Hematopoietic multipotent progenitor cell treated with erythropoietin and hydrocortisone succinate and interleukin-3 and kit ligand, for 6 days (in vitro differentiated cells): ENCODE results near the gene EPB41.
A peak's percentile ranks its signal among the peaks of the same experiment; 100 is the strongest.

Experiments used
- DNase-seq: peaks from one replicate; pipeline ENCODE4 v3.0.0-alpha.2; 2015

The EPB41 gene

DNA sequence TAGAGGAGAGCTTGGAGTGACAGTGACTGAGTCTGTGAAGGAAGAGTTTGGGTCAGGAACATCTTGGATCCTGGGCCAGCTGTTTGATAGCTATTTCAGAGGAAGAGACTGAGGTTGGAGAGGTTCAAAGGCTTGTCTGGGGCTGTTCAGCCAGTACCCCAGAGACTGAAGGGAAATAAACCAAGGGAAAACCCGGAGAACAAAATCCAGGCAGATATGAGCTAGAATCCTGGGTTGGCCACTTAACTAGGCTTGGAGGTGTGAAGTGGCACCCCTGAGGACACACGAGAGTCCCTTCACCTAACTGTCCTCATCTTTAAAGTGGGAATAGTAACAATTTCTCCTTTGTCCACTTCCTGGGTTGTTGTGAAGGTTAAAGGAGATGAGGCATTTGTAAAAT lies 23.1 kb upstream of the EPB41 start:
- no peak for DNase-seq

DNA sequence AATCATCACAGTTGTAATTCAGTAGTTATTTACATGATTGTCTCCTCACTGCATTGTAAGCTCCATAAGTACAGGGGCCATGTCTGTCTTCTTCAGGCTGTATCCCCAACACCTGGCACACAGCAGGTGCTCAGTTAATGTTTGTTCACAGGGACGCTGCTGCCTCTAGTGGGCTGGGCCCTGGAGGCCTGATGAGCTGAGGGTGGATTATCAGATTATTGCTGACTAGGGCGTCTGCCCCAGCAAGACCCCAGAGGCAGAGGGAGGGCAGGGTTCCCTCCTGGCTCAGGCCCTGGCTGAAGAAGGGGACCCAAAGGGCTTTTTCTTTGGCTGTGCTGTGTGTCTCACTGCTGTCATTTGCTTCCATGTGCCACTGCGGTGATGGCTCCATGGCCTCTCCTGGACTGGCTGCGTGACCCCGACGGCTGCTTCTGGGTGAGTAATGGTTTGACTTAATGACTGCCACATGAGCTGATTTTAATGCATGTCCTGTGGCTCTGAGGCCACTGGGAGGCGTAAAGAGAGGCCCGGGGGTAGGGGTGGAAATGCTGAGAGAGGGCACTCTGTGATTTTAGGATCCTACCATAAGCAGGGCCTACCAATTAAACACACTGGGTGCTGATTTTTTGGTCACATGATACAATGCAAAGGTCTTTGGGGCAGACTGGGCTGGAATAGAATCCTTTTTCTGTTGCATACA lies 20.8 kb upstream of the EPB41 start:
- DNase-seq: peak; percentile 58

DNA sequence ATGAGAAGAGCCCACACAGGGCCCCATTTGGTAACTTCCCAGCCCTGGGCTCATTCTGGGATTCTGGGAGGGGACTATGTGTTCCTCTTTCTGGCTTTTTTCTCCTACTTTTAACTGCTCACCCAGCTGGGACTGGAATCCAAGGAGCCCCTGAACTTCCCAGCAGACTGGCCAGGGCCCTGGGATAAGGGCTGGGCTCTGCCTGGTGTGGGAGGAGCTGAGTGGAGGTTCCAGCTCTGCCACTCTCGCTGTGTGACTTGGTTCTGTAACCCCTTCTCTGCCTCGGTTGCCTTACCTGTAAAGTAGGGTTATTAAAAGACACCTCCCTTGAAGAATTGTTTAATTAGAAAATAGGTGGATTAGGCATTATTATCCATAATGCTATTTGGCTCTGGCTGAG lies 19.6 kb upstream of the EPB41 start:
- DNase-seq: no peak

DNA sequence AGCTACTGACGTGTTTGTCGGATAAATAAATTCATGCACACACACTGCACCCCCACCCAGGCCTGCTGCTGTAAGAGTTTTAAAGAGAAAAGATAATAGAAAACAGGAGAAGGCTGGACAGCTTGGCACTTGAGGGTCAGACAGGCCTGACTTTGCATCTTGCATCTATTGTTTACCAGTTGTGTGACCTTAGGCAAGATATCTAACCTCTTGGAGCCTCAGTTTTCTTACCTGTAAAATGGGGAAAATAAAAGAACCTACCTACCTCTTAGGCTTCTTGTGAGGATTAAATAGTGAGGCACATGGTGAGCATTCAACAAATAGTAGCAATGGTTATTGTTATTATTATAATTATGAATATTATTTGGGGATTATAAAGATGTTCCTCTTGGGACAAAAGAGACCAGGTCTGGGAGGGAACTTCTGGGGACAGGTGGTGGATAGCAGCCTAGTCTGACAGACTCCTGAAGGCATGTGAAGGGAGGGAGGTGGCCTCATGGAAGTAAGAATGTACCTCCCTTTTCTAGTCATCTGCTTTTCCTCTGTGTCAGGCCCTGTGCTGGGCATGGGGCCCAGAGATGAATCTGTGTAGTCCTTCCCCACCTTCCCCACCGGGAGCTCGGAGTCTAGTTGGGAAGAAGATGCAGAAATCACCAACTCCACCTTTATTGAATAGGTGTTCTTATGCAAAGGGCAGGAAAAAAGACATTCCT lies 18.3 kb upstream of the EPB41 start:
- DNase-seq: no peak

DNA sequence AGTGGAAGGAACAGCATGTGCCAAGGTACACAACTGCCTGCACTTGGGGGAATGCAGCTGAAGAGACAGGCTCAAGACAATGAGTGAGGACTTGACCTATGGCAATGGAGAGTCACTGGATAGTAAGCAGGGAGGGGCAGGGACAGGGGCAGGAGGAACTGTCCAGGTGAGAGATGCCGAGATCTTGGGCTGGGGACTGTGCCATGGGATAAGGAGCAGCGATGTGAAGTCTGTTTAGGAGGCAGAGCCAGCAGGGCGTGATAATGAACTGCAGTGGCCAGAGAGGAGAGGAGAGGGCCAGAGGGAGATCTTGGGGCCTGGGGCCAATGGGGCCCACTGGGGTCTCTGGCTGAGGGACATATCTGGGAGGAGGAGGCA lies 17.8 kb upstream of the EPB41 start:
- DNase-seq: no peak

DNA sequence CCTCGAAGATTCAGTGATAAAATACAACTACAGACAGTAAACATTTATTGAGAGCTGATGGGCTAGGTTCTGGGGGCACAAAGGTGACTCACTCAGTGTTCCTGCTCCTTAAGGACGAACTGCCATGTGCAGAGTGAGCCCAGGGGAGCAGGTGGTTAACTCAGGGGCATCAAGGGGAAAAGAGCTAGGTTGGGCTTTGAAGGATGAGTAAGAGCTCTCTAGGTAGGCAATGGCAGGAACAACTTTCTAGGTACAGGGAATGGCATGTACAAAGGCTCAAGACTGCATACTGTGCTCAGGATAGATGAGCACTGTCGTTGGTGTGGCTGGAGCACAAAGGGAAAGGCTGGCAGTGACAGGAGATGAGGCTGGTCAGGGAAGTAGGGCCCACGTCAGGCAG lies 16.6 kb upstream of the EPB41 start:
- DNase-seq: no peak

DNA sequence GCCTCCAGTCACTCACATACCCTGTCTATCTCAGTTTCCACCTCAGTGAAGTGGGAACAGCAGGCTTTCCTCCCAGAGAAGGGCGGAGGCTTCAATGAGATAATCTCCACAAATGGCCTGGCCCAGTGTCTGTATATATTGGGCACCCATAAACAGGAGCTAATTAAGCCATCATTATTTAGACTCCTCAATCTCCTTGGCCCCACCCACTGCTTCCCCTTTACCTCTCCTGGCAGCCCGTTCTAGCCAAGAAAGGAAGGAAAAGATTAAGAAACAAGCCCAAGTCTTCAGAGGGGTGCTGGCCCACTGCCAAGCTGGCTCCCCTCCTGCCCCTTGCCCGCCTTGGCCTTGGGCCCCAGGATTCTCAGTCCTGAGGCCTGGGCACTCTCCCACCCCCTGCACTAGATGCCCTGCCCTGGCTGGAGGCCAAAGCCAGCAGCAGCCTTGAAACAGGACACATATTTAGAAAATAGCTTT lies 15.9 kb upstream of the EPB41 start:
- DNase-seq: peak; percentile 74

DNA sequence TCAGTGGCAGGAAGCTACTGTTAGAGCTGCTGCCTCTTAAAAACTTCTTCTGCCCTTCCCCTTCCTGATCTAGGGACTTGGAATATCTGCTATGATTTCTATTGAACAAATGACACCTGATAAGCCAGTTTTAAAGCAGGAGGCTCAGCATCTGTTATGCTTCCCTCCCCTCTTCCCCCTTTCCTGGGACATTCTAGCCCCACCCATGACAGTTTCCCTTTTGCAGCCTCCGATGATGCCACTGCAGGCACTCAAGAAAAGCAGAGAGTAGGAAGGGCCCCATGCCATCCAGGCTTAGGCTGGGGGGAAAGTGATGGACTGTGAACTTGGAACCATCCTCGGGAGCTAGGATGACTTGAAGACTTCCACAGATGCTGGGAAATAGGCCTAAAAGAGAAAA lies 15.1 kb upstream of the EPB41 start:
- no peak for DNase-seq

DNA sequence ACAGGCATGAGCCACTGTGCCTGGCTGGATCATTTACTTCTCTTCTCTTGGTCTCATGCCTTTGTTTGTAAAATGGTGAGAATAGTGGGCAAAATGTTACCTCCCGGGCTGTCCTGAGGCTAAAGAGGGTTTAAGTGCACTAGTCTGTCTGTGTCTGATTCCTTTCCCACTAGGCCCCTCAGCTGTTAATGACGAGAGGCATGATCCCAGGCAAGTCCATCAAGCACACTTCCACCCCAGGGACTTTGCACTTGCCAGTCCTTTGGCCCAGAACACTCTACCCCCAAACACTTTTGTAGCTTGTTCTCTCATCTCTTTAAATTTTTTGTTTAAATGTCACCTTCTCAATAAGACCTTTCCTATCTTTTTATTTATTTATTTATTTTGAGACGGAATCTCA lies 13.8 kb upstream of the EPB41 start:
- DNase-seq: no peak

DNA sequence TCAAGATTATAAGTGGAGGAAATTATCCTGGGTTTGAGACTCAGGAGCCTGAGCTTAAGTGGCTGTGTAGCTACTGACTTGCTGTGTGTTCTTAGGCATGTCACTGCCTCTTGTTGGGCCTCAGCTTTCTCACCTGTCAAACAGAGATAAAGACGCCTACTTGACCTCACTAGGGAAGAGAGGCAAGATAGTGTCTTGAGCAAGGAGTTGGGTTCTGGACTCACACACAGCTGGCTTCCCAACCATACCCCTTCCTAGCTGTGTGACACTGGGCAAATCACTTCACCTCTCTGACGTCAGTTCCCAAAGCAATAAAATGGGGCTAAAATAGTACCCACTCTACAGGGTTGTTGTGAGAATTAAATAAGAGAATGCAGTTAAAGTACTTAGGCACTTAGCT lies 11.6 kb upstream of the EPB41 start:
- DNase-seq: peak; percentile 55

DNA sequence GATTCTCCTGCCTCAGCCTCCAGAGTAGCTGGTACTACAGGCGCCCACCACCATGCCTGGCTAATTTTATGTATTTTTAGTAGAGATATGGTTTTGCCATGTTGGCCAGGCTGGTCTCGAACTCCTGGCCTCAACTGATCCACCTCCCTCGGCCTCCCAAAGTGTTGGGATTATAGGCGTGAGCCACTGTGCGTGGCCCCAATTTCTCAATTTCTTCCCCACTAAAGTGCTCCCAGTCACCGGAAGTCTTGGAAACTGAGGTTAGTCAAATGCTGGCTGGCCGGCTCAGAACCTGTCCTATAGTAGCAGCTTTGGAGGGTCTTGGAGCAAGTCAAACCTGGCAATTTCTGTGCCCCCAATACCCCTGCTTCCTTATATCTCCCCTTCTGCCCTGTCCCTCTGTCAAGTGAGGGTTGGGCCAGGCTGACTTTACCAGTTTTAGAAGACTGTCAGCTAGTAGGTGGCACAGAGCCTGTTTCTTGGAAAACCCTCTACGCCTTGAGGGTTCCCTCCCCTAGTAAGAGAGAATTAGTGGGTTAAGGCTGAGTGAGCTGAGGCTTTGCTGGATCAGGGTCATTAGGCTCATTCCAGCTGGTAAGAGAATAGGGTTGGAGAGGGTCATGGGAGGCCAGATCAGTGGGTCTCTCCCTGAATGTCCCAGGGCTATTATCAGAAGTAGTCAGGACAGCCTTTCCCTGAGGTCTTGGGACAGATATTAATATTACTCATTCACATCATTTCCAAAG lies 8.3 kb upstream of the EPB41 start:
- no peak for DNase-seq

DNA sequence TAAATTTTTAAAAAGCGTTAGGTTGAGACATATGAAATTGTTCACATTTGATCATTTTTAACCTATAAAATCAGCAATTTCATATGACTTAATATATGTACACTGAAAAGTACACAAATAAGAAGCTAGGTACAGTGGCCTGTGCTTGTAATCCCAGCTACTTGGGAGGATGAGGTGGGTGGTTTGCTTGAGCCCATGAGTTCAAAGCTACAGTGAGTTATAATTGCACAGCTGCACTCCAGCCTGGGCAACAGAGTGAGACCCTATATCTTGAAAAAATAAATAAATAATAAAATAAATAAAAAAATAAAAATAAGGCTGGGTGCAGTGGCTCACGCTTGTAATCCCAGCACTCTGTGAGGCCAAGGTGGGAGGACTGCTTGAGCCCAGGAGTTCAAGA lies 5.2 kb upstream of the EPB41 start:
- no peak for DNase-seq

DNA sequence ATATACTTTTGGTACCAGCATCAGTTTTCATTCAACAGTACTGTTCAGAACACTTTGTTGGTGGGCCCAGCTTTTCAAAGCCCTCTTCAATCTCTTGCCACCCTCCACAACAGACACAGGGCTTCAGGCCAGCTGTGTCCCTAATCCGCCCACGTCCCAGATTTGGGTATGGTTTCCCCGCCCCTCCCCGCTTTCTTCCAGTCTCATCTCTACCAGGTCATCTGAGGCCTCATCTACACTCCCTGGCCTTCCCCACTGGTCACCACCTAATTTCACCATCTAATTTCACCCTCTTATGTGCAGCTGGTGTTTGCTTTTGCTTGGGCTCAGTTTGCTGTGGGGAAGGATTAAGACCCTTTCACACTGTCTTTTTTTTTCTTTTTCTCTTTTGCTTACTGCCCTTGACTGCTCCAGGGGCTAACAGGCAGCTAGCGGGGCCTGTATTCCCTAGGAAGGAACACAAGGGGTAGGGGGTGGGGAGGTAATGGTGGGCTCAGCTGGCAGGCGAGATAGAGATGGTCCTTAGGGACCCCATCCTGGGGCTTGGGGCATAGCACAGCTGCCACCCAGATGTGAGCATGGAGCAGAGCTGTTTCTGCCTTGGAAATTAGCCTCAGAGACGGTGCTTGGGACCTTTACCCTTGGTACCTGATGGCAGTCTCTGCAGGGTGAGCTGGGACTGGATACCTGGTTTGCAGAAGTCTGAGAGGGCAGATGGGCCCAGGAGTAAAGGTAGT lies 3.8 kb upstream of the EPB41 start:
- no peak for DNase-seq

DNA sequence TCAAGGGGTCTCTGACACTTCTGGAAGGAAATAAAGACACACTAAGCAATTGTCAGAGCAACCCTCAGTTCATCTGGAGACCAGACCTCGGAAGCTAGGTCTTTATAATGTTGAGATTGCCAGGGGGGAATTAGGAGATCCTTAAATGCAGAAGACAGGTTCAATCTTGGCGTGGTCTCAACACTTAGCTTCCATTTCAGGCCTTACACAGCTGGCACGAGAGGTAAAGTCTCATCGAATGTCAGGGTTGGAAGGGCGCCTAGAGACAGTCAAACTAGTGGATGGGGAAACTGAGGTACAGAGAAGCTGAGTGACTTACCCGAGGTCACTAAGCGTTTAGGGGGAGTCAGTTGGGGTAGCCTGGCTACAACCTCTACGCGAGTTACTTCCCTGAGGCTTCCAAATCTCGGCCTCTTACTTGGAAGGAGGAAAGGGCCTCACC lies 562 bp upstream of the EPB41 start:
- peak; percentile 21 for DNase-seq

DNA sequence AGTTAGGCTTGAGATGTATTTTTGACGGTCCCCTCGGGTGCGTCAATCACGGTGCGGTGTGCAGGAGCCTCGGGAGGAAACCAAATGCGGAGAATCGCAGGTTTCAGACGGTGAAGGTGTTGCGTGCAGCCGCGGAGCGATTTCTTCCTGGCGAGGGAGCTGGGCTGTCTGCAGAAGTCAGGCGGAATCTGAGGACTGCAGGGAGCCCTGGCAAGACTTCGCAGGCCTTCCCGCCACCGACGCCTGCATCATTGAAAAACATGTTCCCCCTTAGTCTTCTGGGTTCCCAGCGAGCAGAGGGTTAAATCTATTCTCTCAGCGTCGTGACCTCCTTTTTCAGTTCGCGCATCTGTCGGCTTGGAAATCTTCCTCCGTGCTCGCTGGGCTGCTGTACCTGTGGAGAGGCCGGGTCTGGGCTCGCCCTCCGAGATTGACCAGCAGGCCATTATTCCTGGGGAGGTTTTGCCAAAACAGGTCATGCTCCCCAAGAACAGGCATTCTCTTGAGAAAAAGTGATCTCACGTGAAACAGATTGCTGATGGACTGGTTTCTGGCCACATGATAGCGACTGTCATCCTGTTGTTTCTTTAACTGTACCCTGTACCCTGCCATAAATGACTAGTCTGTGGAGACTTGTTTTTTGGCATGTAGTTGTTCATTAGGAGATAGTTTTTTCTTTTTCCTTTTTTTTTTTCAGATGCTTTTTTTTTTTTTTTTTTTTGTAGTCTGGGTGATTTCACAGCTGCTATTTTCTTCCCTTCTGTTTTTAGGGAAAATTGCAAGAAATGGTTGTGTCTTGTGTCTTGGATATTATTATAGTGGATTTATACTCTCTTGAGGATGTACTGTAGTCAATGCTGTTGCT lies 894 bp downstream of the EPB41 start:
- peak; percentile 50 for DNase-seq

DNA sequence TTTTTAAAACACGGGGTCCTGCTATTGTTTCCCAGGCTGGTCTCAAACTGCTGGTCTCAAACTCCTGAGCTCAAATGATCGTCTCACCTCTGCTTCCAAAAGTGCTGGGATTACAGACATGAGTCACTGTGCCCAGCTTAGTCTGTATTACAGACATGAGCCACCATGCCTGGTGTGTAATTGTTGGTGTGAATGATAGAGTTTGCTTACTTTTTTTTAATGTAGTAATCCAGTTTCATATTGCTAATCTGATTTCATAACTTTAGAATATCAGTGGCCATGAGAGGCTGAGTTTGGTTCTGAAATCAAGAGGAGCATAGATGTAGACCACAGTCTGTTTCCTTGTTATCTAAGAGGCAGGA lies 3.4 kb downstream of the EPB41 start:
- DNase-seq: peak; percentile 40

DNA sequence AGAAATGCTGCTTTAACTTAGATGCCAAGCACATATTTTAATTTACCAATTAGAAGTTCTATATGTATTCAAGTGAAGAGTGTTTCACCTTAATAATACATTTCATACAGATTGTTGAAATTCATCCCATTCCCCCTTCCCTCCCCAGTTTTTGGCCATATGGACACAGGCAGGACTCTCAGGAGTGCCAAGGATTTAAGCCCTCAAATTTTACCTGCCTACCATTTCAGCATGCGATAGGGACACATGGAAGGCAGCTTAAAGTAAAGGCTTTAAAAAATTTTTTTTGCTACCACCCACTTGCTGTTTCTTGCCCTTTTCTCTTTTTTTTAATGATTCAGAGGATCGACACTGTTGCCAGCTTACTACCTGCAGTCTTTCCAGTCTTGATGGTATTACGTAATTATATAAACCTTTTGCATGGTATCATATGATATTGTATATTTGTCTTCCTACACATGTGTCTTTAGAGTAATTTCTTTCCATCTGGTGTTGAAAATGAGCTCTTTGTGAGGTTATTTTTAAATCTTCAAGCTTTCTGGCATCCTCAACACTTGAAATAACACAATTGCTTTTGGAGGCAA lies 7.0 kb downstream of the EPB41 start:
- no peak for DNase-seq

DNA sequence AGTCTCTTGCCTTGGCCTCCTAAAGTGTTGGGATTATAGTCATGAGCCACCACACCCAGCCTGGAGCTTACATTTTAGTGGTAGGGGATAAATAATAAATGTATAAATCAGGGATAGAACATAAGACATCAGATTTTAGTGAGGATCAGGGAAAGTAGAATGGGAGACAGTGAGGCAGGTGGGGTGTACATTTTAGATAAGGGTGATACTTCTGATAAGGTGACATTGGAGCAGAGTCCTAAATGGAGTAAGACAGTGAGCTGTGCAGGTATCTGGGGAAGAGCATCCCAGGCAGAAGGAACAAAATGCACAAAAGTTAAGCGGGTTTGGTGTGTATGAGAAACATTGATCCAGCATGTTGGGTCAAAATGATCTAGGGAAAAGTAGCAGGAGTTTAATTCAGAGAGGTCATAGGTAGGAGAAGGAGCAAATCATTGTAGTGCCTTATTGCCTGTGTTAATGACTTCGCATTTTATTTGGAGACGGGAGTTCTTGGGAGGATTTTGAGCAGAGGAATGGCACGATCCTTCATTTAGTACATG lies 11.1 kb downstream of the EPB41 start:
- no peak for DNase-seq

DNA sequence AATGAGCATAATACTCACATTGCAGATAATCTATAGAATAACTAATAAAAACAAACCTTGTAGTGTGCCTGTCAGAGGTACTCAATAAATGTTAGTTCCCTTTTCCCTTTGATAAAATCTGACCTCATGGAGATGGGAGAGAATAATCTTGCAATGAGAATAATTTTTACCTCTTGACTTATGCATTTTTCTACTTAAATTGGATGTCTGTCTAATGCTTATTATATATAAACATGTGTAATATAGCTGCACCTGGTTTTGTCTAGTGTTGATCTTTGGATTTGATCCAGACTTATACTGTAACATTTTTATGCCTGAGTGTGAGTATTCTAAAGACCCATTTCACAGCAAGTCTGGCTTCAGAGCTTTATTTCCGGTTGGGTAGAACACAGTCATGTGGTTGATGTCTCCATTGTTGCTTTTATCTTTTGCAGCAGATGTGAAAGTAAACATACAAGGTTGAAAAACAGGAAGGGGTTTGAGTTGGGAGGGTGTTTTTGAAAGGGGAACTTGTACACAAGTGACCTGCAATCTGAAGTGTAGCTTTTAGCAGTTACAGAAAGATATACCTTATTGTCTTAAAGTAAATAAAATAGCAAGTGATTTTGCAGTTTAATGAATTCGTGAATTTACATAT lies 12.4 kb downstream of the EPB41 start:
- peak; percentile 96 for DNase-seq

DNA sequence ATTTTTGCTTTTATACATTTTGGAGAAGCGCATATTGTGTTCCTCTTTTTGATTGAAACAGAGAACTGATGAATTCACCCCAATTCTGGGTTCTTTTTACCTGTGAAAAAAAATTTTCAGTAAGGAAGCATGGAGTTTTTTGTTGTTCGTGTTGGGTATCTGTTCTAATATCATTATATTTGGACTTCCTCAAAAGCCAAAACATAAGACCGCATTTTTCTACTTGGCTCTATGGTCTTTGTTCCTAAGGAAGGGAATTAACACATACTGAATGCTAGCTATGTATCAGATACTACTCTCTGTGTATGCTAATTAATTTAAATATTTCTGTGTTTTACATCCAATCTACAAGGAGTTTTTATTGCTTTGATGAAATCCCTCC lies 12.9 kb downstream of the EPB41 start:
- no peak for DNase-seq

DNA sequence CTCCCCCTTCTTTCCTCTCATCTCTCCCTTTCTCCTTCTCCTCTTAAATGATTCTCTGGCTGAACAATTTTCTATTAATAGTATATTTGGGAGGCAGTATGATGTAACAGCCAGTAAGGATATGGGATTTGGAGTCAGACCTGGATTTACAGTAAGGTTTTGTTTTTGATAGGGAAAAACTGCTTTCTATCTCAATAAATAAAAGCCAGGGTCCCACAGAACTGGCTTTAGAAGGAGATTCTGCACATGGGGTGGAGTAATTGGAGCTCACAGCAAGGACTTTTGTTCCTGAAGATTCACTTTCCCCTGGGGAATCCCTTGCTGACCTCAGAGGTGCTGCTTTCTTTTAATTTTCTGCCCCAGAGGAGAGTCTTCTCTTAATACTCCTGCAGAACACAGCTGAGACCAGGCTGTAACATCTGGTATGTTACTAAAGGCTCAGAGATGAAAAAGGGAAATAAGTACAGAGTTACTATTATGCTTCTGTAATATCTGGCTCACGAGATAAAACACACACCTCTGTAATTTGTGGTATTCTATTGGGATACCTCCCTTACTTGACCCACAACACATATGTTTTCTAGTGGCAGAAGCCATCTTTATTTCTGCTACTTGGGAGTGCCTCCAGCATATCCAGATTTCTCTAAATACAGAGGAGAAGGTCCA lies 13.4 kb downstream of the EPB41 start:
- DNase-seq: peak; percentile 79
